K562 (cell line): ENCODE results near the gene KLK1. TPM values are rescaled to one million over a fixed set of nuclear protein-coding genes. Genes with fewer than 3 reads are reported as not detected.

Experiments
- DNMT1 ChIP-seq: fragments of 450-650 bp; IDR thresholded peaks from 2 replicates; pipeline ENCODE4 v1.6.1; 2016; ENCODE audit warnings: antibody characterized with exemption, mild to moderate bottlenecking
- PHF8 ChIP-seq: fragments of 200-600 bp; sonication (generic); IDR thresholded peaks from 2 replicates; pipeline ENCODE4 v1.6.1; 2012; ENCODE audit warnings: mixed run types, mild to moderate bottlenecking, inconsistent platforms, low read length, moderate library complexity, borderline replicate concordance
- RCOR1 ChIP-seq, 2 experiments: IDR thresholded peaks; 2 replicates each; pipeline ENCODE4 v1.6.1; 2012; ENCODE audit warnings: low read depth in 2 of 2, low read length in 2 of 2, borderline replicate concordance in 1 of 2, improper control_type of control experiment in 1 of 2
- SMARCA5 ChIP-seq: fragments of 450-650 bp; IDR thresholded peaks from 2 replicates; pipeline ENCODE4 v1.6.1; 2016
- ZEB2 ChIP-seq: fragments of 450-650 bp; IDR thresholded peaks from 2 replicates; pipeline ENCODE4 v1.6.1; 2016
- ZNF766 ChIP-seq: fragments of 200-800 bp; sonication (Bioruptor generic); conservative IDR thresholded peaks from 2 replicates; pipeline ENCODE4 v1.6.1; 2016; ENCODE audit warnings: missing genetic modification characterization, missing compliant biosample characterization
- polyA plus RNA-seq, 8 experiments: library from polyadenylated mRNA; depleted of rRNA in 4 of 8; stranded (reverse) in 5 of 8; unstranded in 3 of 8; fragments of >200 nt; fragmentation: Nextera tagmentation in 2 of 8; fragmentation: Illumina TruSeq in 1 of 8; extraction: Ambion mirVana in 2 of 8; extraction: Trizol in 1 of 8; gene quantifications; 2 replicates each; pipeline versions ENCODE4 v1.2.1 to v1.2.3, GENCODE V29; 2011 to 2014; ENCODE audit warnings: inconsistent platforms in 1 of 8, missing spikeins in 1 of 8
- total RNA-seq, 7 experiments: library from RNA; depleted of rRNA in 6 of 7; stranded (reverse); fragments of >200 nt in 6 of 7; fragmentation: Illumina TruSeq in 2 of 7; extraction: Trizol in 2 of 7; gene quantifications; 2 replicates each; pipeline versions ENCODE4 v1.2.1 to v1.2.3, GENCODE V29; 2011 to 2021; ENCODE audit warnings: low replicate concordance in 1 of 7
- TF ChIP-seq, protein P1 (sequence below): fragments of 450-650 bp; IDR thresholded peaks from 2 replicates; pipeline ENCODE4 v1.6.1; 2016; ENCODE audit warnings: mild to moderate bottlenecking, moderate library complexity
- TF ChIP-seq, protein P2 (sequence below), 2 experiments: fragments of 450-650 bp; IDR thresholded peaks; 2 replicates each; pipeline ENCODE4 v1.6.1; 2018; ENCODE audit warnings: mild to moderate bottlenecking in 2 of 2, low read depth in 1 of 2; ENCODE audit not compliant: partially characterized antibody in 2 of 2
- TF ChIP-seq, protein P3 (sequence below): fragments of 450-650 bp; IDR thresholded peaks from one replicate; pipeline ENCODE4 v1.6.1; 2018; ENCODE audit warnings: mild to moderate bottlenecking, moderate library complexity; ENCODE audit not compliant: partially characterized antibody

The KLK1 gene
- total and polyA plus RNA-seq, 9 of the 15 experiments (the other 6 are each of a cell fraction or from before 2014, with no cell fraction given): 0.87 to 15.4 (median 9.1) TPM

DNA sequence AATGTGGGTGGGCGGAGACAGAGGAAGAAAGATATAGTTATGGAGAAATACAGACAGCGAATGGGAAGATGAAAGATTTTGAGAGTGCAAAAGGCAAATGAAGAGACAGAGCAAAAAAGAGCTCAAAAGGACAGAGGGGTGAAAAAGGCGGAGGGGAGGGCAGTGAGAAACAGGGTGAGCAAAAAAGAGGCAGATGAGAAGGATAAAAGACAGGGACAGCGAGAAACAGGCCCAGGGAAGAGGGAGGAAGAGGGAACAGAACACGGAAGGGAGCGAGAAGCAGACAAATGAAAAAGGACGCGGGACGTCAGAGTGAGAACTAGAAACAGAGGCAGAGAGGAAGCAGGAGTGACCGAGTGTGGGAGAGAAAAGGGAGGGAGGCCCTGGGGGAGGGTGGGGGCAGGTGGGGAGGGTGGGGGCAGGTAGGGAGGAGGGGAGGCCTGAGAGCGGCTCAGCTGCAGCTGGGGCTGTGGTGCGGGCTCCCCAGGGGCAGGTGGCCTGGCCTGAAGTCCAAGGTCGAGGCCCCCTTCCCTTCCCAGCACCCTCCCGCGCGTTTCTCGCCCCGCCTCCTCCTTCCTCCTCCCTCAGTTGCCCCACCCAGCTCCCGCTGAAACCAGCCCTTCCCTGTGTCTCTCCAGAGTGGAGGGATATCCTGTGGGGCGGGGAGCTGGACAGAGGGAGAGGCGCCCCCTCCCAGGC, 2.9 kb downstream of the KLK1 start (continued):
- TF ChIP-seq, protein P1, sequence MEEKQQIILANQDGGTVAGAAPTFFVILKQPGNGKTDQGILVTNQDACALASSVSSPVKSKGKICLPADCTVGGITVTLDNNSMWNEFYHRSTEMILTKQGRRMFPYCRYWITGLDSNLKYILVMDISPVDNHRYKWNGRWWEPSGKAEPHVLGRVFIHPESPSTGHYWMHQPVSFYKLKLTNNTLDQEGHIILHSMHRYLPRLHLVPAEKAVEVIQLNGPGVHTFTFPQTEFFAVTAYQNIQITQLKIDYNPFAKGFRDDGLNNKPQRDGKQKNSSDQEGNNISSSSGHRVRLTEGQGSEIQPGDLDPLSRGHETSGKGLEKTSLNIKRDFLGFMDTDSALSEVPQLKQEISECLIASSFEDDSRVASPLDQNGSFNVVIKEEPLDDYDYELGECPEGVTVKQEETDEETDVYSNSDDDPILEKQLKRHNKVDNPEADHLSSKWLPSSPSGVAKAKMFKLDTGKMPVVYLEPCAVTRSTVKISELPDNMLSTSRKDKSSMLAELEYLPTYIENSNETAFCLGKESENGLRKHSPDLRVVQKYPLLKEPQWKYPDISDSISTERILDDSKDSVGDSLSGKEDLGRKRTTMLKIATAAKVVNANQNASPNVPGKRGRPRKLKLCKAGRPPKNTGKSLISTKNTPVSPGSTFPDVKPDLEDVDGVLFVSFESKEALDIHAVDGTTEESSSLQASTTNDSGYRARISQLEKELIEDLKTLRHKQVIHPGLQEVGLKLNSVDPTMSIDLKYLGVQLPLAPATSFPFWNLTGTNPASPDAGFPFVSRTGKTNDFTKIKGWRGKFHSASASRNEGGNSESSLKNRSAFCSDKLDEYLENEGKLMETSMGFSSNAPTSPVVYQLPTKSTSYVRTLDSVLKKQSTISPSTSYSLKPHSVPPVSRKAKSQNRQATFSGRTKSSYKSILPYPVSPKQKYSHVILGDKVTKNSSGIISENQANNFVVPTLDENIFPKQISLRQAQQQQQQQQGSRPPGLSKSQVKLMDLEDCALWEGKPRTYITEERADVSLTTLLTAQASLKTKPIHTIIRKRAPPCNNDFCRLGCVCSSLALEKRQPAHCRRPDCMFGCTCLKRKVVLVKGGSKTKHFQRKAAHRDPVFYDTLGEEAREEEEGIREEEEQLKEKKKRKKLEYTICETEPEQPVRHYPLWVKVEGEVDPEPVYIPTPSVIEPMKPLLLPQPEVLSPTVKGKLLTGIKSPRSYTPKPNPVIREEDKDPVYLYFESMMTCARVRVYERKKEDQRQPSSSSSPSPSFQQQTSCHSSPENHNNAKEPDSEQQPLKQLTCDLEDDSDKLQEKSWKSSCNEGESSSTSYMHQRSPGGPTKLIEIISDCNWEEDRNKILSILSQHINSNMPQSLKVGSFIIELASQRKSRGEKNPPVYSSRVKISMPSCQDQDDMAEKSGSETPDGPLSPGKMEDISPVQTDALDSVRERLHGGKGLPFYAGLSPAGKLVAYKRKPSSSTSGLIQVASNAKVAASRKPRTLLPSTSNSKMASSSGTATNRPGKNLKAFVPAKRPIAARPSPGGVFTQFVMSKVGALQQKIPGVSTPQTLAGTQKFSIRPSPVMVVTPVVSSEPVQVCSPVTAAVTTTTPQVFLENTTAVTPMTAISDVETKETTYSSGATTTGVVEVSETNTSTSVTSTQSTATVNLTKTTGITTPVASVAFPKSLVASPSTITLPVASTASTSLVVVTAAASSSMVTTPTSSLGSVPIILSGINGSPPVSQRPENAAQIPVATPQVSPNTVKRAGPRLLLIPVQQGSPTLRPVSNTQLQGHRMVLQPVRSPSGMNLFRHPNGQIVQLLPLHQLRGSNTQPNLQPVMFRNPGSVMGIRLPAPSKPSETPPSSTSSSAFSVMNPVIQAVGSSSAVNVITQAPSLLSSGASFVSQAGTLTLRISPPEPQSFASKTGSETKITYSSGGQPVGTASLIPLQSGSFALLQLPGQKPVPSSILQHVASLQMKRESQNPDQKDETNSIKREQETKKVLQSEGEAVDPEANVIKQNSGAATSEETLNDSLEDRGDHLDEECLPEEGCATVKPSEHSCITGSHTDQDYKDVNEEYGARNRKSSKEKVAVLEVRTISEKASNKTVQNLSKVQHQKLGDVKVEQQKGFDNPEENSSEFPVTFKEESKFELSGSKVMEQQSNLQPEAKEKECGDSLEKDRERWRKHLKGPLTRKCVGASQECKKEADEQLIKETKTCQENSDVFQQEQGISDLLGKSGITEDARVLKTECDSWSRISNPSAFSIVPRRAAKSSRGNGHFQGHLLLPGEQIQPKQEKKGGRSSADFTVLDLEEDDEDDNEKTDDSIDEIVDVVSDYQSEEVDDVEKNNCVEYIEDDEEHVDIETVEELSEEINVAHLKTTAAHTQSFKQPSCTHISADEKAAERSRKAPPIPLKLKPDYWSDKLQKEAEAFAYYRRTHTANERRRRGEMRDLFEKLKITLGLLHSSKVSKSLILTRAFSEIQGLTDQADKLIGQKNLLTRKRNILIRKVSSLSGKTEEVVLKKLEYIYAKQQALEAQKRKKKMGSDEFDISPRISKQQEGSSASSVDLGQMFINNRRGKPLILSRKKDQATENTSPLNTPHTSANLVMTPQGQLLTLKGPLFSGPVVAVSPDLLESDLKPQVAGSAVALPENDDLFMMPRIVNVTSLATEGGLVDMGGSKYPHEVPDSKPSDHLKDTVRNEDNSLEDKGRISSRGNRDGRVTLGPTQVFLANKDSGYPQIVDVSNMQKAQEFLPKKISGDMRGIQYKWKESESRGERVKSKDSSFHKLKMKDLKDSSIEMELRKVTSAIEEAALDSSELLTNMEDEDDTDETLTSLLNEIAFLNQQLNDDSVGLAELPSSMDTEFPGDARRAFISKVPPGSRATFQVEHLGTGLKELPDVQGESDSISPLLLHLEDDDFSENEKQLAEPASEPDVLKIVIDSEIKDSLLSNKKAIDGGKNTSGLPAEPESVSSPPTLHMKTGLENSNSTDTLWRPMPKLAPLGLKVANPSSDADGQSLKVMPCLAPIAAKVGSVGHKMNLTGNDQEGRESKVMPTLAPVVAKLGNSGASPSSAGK: no peak; the same call in 1 of the 2 replicates
- TF ChIP-seq SMARCA5: peak; percentile 59; the same call in 1 of the 2 replicates
- TF ChIP-seq DNMT1: 0 out of 2 replicates have a peak, but pooled peaks have one; percentile 84
- TF ChIP-seq, protein P2, sequence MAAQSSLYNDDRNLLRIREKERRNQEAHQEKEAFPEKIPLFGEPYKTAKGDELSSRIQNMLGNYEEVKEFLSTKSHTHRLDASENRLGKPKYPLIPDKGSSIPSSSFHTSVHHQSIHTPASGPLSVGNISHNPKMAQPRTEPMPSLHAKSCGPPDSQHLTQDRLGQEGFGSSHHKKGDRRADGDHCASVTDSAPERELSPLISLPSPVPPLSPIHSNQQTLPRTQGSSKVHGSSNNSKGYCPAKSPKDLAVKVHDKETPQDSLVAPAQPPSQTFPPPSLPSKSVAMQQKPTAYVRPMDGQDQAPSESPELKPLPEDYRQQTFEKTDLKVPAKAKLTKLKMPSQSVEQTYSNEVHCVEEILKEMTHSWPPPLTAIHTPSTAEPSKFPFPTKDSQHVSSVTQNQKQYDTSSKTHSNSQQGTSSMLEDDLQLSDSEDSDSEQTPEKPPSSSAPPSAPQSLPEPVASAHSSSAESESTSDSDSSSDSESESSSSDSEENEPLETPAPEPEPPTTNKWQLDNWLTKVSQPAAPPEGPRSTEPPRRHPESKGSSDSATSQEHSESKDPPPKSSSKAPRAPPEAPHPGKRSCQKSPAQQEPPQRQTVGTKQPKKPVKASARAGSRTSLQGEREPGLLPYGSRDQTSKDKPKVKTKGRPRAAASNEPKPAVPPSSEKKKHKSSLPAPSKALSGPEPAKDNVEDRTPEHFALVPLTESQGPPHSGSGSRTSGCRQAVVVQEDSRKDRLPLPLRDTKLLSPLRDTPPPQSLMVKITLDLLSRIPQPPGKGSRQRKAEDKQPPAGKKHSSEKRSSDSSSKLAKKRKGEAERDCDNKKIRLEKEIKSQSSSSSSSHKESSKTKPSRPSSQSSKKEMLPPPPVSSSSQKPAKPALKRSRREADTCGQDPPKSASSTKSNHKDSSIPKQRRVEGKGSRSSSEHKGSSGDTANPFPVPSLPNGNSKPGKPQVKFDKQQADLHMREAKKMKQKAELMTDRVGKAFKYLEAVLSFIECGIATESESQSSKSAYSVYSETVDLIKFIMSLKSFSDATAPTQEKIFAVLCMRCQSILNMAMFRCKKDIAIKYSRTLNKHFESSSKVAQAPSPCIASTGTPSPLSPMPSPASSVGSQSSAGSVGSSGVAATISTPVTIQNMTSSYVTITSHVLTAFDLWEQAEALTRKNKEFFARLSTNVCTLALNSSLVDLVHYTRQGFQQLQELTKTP (IDR thresholded peaks at IDR 0.05; ENCODE audit: low read depth in 1 of 2, partially characterized antibody in 2 of 2): peak in 1 of 2 experiments; percentile 42
- TF ChIP-seq RCOR1 (IDR thresholded peaks at IDR 0.05; ENCODE audit: borderline replicate concordance in 1 of 2, low read depth in 2 of 2, low read length in 2 of 2): peak in 1 of 2 experiments; percentile 16; a peak in 1 of 4 replicates
- 0 out of 2 replicates have a peak, but pooled peaks have one; percentile 54 for TF ChIP-seq ZNF766 (CRISPR knock-in tag)
- 0 out of 2 replicates have a peak, but pooled peaks have one; percentile 25 for TF ChIP-seq ZEB2
- TF ChIP-seq, protein P3, sequence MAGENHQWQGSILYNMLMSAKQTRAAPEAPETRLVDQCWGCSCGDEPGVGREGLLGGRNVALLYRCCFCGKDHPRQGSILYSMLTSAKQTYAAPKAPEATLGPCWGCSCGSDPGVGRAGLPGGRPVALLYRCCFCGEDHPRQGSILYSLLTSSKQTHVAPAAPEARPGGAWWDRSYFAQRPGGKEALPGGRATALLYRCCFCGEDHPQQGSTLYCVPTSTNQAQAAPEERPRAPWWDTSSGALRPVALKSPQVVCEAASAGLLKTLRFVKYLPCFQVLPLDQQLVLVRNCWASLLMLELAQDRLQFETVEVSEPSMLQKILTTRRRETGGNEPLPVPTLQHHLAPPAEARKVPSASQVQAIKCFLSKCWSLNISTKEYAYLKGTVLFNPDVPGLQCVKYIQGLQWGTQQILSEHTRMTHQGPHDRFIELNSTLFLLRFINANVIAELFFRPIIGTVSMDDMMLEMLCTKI: no peak
- peak; percentile 26; the same call in 1 of the 2 replicates for TF ChIP-seq PHF8
